Vagina (tissue), 2 donors: ENCODE measurements around the gene TRABD2A.

Experiments used
- CTCF ChIP-seq, 3 experiments: fragments of 450-650 bp in 2 of 3; fragments of 200-600 bp in 1 of 3; sonication (generic) in 1 of 3; IDR thresholded peaks; one replicate each; pipeline ENCODE4 v1.5.1; 2017 to 2019; ENCODE audit warnings: antibody characterized with exemption in 3 of 3, mild to moderate bottlenecking in 2 of 3, moderate library complexity in 2 of 3
- POLR2AphosphoS5 ChIP-seq, 2 donors: sonication (generic); formaldehyde crosslinking; IDR thresholded peaks; one replicate each; pipeline ENCODE4 v1.9.0; 2017; ENCODE audit warnings: antibody characterized with exemption in 2 of 2, mild to moderate bottlenecking in 2 of 2, low read depth in 1 of 2; ENCODE audit not compliant: insufficient read depth in 1 of 2

GRCh38 chr2:84840306-84840705, 40.6 kb downstream of the TRABD2A start:
- TF ChIP-seq CTCF (IDR thresholded peaks at IDR 0.05): no peak
- no peak for TF ChIP-seq POLR2AphosphoS5 (IDR thresholded peaks at IDR 0.05; ENCODE audit: insufficient read depth in 1 of 2, low read depth in 1 of 2)
